ENCODE results near the gene LY86.
"Not testable (repeated sequence)": the region's sequence is repeated elsewhere in the genome, so short reads cannot be mapped to it uniquely, and the experiment has no call there.

The LY86 gene

GRCh38 chr6:6659600-6660327 lies 71.2 kb downstream of the LY86 start:
- no peaks in the 10 kb centered on the region for H3K36me3 ChIP-seq (ENCODE audit: insufficient read depth, low read depth, low read length)
- peaks cover 5% of the 10 kb centered on the region for H3K9me3 ChIP-seq (ENCODE audit: insufficient read depth, low read depth, low read length)
- H3K27ac ChIP-seq (ENCODE audit: low read length) = no peak overlapping the region
- no peaks in the 10 kb centered on the region for H3K27me3 ChIP-seq (ENCODE audit: insufficient read depth, low read length)
- H3K4me3 ChIP-seq (ENCODE audit: low read length) = no peak overlapping the region
- no peak overlapping the region for H3K9ac ChIP-seq (ENCODE audit: low read depth, low read length)
- no peaks in the 10 kb centered on the region for H3K4me1 ChIP-seq (ENCODE audit: insufficient read depth, low read length)

GRCh38 chr6:6660339-6661045 lies 72.0 kb downstream of the LY86 start:
- H3K9ac ChIP-seq (ENCODE audit: low read depth, low read length) = no peak overlapping the region
- no peak overlapping the region for H3K4me3 ChIP-seq (ENCODE audit: low read length)
- peaks cover 5% of the 10 kb centered on the region for H3K9me3 ChIP-seq (ENCODE audit: insufficient read depth, low read depth, low read length)
- no peaks in the 10 kb centered on the region for H3K27me3 ChIP-seq (ENCODE audit: insufficient read depth, low read length)
- H3K4me1 ChIP-seq (ENCODE audit: insufficient read depth, low read length) = no peaks in the 10 kb centered on the region
- no peak overlapping the region for H3K27ac ChIP-seq (ENCODE audit: low read length)
- H3K36me3 ChIP-seq (ENCODE audit: insufficient read depth, low read depth, low read length) = no peaks in the 10 kb centered on the region

- Histone ChIP-seq H3K4me3 (ENCODE audit: low read length) (no peak overlapping the region), H3K27ac (ENCODE audit: low read length) (no peak overlapping the region)
These were observed 72.7 kb downstream of the LY86 start for GRCh38 chr6:6661191-6661590.

GRCh38 chr6:6661684-6662083 lies 73.2 kb downstream of the LY86 start:
- no peak overlapping the region for H3K9ac ChIP-seq (ENCODE audit: low read depth, low read length)
- no peak overlapping the region for H3K27ac ChIP-seq (ENCODE audit: low read length)
- no peak overlapping the region for H3K4me3 ChIP-seq (ENCODE audit: low read length)
- H3K36me3 ChIP-seq (ENCODE audit: insufficient read depth, low read depth, low read length) = no peaks in the 10 kb centered on the region
- no peaks in the 10 kb centered on the region for H3K4me1 ChIP-seq (ENCODE audit: insufficient read depth, low read length)
- no peaks in the 10 kb centered on the region for H3K27me3 ChIP-seq (ENCODE audit: insufficient read depth, low read length)
- peaks cover 5% of the 10 kb centered on the region for H3K9me3 ChIP-seq (ENCODE audit: insufficient read depth, low read depth, low read length)

More at GRCh38 chr6:6661191-6661590, 72.7 kb downstream of the LY86 start:
- Histone ChIP-seq H3K9ac (ENCODE audit: low read depth, low read length) (no peak overlapping the region), H3K9me3 (ENCODE audit: insufficient read depth, low read depth, low read length) (peaks cover 5% of the 10 kb centered on the region), H3K4me1 (ENCODE audit: insufficient read depth, low read length) (no peaks in the 10 kb centered on the region), H3K36me3 (ENCODE audit: insufficient read depth, low read depth, low read length) (no peaks in the 10 kb centered on the region), H3K27me3 (ENCODE audit: insufficient read depth, low read length) (no peaks in the 10 kb centered on the region)

- Histone ChIP-seq H3K27ac (ENCODE audit: low read length) (no peak overlapping the region), H3K9me3 (ENCODE audit: insufficient read depth, low read depth, low read length) (no peaks in the 10 kb centered on the region), H3K36me3 (ENCODE audit: insufficient read depth, low read depth, low read length) (no peaks in the 10 kb centered on the region), H3K9ac (ENCODE audit: low read depth, low read length) (no peak overlapping the region), H3K4me1 (ENCODE audit: insufficient read depth, low read length) (no peaks in the 10 kb centered on the region), H3K27me3 (ENCODE audit: insufficient read depth, low read length) (no peaks in the 10 kb centered on the region), H3K4me3 (ENCODE audit: low read length) (no peak overlapping the region)
These were observed 75.1 kb downstream of the LY86 start for GRCh38 chr6:6663421-6664135.

GRCh38 chr6:6665555-6666243 lies 77.2 kb downstream of the LY86 start:
- no peak overlapping the region for H3K4me3 ChIP-seq (ENCODE audit: low read length)
- no peaks in the 10 kb centered on the region for H3K4me1 ChIP-seq (ENCODE audit: insufficient read depth, low read length)
- no peak overlapping the region for H3K27ac ChIP-seq (ENCODE audit: low read length)
- no peaks in the 10 kb centered on the region for H3K36me3 ChIP-seq (ENCODE audit: insufficient read depth, low read depth, low read length)
- no peaks in the 10 kb centered on the region for H3K9me3 ChIP-seq (ENCODE audit: insufficient read depth, low read depth, low read length)
- no peaks in the 10 kb centered on the region for H3K27me3 ChIP-seq (ENCODE audit: insufficient read depth, low read length)
- H3K9ac ChIP-seq (ENCODE audit: low read depth, low read length) = no peak overlapping the region

GRCh38 chr6:6670150-6670549 lies 81.6 kb downstream of the LY86 start:
- not testable (repeated sequence) for H3K36me3 ChIP-seq (ENCODE audit: insufficient read depth, low read depth, low read length); H3K9me3 ChIP-seq (ENCODE audit: insufficient read depth, low read depth, low read length); H3K27me3 ChIP-seq (ENCODE audit: insufficient read depth, low read length); H3K4me1 ChIP-seq (ENCODE audit: insufficient read depth, low read length); H3K27ac ChIP-seq (ENCODE audit: low read length); H3K4me3 ChIP-seq (ENCODE audit: low read length); H3K9ac ChIP-seq (ENCODE audit: low read depth, low read length)

GRCh38 chr6:6674872-6675271 lies 86.4 kb downstream of the LY86 start:
- peaks cover 17% of the 10 kb centered on the region for H3K4me1 ChIP-seq (ENCODE audit: insufficient read depth, low read length)
- H3K4me3 ChIP-seq (ENCODE audit: low read length) = no peak overlapping the region
- H3K27ac ChIP-seq (ENCODE audit: low read length) = no peak overlapping the region
- H3K9ac ChIP-seq (ENCODE audit: low read depth, low read length) = no peak overlapping the region
- H3K36me3 ChIP-seq (ENCODE audit: insufficient read depth, low read depth, low read length) = no peaks in the 10 kb centered on the region
- H3K27me3 ChIP-seq (ENCODE audit: insufficient read depth, low read length) = no peaks in the 10 kb centered on the region
- H3K9me3 ChIP-seq (ENCODE audit: insufficient read depth, low read depth, low read length) = no peaks in the 10 kb centered on the region

GRCh38 chr6:6676910-6677441 lies 88.5 kb downstream of the LY86 start:
- Histone ChIP-seq H3K36me3 (ENCODE audit: insufficient read depth, low read depth, low read length) (no peaks in the 10 kb centered on the region), H3K9me3 (ENCODE audit: insufficient read depth, low read depth, low read length) (no peaks in the 10 kb centered on the region), H3K27ac (ENCODE audit: low read length) (no peak overlapping the region), H3K4me1 (ENCODE audit: insufficient read depth, low read length) (peaks cover 17% of the 10 kb centered on the region), H3K4me3 (ENCODE audit: low read length) (no peak overlapping the region), H3K27me3 (ENCODE audit: insufficient read depth, low read length) (no peaks in the 10 kb centered on the region), H3K9ac (ENCODE audit: low read depth, low read length) (peak overlapping the region; percentile 27; the same call in 1 of the 2 replicates)

- Histone ChIP-seq H3K27me3 (ENCODE audit: insufficient read depth, low read length) (no peaks in the 10 kb centered on the region), H3K4me3 (ENCODE audit: low read length) (no peak overlapping the region), H3K36me3 (ENCODE audit: insufficient read depth, low read depth, low read length) (no peaks in the 10 kb centered on the region), H3K27ac (ENCODE audit: low read length) (no peak overlapping the region), H3K9ac (ENCODE audit: low read depth, low read length) (no peak overlapping the region), H3K9me3 (ENCODE audit: insufficient read depth, low read depth, low read length) (no peaks in the 10 kb centered on the region), H3K4me1 (ENCODE audit: insufficient read depth, low read length) (peaks cover 17% of the 10 kb centered on the region)
These were observed 89.7 kb downstream of the LY86 start for GRCh38 chr6:6678185-6678671.

- Histone ChIP-seq H3K4me1 (ENCODE audit: insufficient read depth, low read length) (peaks cover 17% of the 10 kb centered on the region), H3K9me3 (ENCODE audit: insufficient read depth, low read depth, low read length) (no peaks in the 10 kb centered on the region), H3K27ac (ENCODE audit: low read length) (no peak overlapping the region), H3K9ac (ENCODE audit: low read depth, low read length) (no peak overlapping the region), H3K27me3 (ENCODE audit: insufficient read depth, low read length) (no peaks in the 10 kb centered on the region), H3K4me3 (ENCODE audit: low read length) (no peak overlapping the region), H3K36me3 (ENCODE audit: insufficient read depth, low read depth, low read length) (no peaks in the 10 kb centered on the region)
These were observed 90.3 kb downstream of the LY86 start for GRCh38 chr6:6678811-6679210.
